ENCODE data around the gene SCGB1C1.

SCGB1C1 gene

DNA sequence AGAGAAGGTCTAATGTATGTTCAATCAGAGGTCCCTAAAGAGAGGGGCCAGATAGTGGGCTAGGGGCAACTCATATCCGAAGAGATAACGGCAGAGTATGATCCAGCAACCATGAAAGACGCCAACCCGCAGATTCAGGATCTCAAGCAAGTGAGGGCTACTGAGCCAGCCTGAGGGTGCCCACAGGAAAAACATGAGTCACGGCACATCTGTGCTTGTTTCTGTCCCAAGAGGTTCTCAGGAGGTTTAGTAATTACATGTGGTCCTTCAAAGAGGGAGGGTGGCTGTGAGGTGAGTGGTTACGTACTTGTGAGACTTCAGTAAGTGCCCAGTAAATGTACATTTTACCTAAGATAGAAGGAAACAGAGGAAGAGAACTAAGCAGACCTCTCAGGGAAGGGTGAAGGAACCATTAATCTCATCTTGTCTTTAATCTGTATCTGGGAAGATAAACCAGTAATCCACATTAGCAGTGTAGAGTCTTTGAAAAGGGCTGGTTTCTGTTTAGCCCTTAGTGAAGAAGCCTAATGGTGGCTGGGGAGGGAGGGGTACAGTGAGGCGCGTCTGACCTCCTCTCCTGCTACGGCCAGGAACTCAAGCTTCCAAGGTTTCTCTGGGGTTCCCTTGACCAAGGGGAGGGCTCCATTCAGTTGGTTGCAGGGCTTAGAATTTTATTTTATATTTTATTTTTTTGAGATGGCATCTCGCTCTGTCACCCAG lies 33.0 kb downstream of the SCGB1C1 start:
- ChIA-PET POLR2A (interaction anchor here (0.7 kb wide), 1 partner anchor 10 kb away, joined by 3 read pairs; no protein-coding TSS in a partner anchor), CTCF (no interaction called here)
- WGBS (ENCODE audit: insufficient coverage) = 97% methylated on average over 9 of the region's 10 CpGs
- no peak for DNase-seq
- H3K27ac ChIP-seq (ENCODE audit: insufficient read depth in 1 of 2, low read depth in 1 of 2, low read length in 2 of 2, poor library complexity in 1 of 2, severe bottlenecking in 2 of 2) = no peak overlapping the region
- H3K4me3 ChIP-seq (ENCODE audit: control insufficient read depth in 1 of 7, extremely low read depth in 1 of 7, insufficient read depth in 4 of 7, low read depth in 2 of 7, low read length in 6 of 7) = no peak overlapping the region
- H3K4me1 ChIP-seq (ENCODE audit: control extremely low read depth in 1 of 4, control insufficient read depth in 4 of 4, insufficient read depth in 4 of 4, low read length in 3 of 4) = peaks cover 0 to 2% (median 0%) of the 10 kb centered on the region in 4 experiments
- no peaks in the 10 kb centered on the region for H3K27me3 ChIP-seq (replicated peaks in 2 of 5; ENCODE audit: control insufficient read depth in 4 of 5, insufficient read depth in 5 of 5, low read length in 4 of 5)
- peaks cover 4 to 22% (median 12%) of the 10 kb centered on the region in 4 experiments for H3K36me3 ChIP-seq (ENCODE audit: control insufficient read depth in 4 of 4, insufficient read depth in 4 of 4, low read length in 3 of 4)
- H3K9me3 ChIP-seq (ENCODE audit: control extremely low read depth in 1 of 5, control insufficient read depth in 4 of 5, insufficient read depth in 2 of 5, low read depth in 1 of 5, low read length in 4 of 5) = no peaks in the 10 kb centered on the region

DNA sequence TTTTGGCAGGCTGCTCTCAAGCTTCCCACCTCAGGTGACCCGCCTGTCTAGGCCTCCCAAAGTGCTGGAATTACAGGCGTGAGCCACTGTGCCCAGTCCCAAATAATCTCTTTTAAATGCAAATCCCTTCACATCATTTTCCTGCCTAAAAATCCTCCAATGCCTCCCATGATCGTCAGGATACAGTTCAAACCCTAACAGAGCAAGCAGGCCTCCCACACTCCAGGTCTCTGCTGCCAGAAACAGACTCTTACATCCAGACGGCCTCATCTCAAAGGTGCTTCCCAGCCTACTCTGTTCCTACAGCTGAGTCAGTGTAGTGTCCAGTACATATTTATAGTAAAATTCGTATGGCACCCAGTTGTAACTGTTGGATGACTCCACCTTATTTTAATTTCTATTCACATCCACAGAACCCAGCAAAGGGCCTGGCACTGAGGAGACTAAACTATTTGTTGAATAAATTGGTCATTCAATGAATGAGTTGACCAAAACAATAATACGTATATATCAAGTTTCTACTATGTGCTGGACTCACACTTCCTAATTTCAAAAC lies 35.0 kb downstream of the SCGB1C1 start:
- H3K9me3 ChIP-seq (ENCODE audit: control extremely low read depth in 1 of 5, control insufficient read depth in 4 of 5, insufficient read depth in 2 of 5, low read depth in 1 of 5, low read length in 4 of 5) = no peaks in the 10 kb centered on the region
- peaks cover 2 to 9% (median 7%) of the 10 kb centered on the region in 4 experiments for H3K36me3 ChIP-seq (ENCODE audit: control insufficient read depth in 4 of 4, insufficient read depth in 4 of 4, low read length in 3 of 4)
- H3K27ac ChIP-seq (ENCODE audit: insufficient read depth in 1 of 2, low read depth in 1 of 2, low read length in 2 of 2, poor library complexity in 1 of 2, severe bottlenecking in 2 of 2) = no peak overlapping the region
- 98% methylated on average over 5 of the region's 6 CpGs for WGBS (ENCODE audit: insufficient coverage)
- DNase-seq = no peak
- CTCF ChIA-PET = interaction anchor here (1.1 to 3.8 kb wide), 3 partner anchors 9 to 18 kb away, joined by 5 to 14 read pairs (median 7); no protein-coding TSS in a partner anchor
- peaks cover 0 to 2% (median 0%) of the 10 kb centered on the region in 4 experiments for H3K4me1 ChIP-seq (ENCODE audit: control extremely low read depth in 1 of 4, control insufficient read depth in 4 of 4, insufficient read depth in 4 of 4, low read length in 3 of 4)
- no peak overlapping the region for H3K4me3 ChIP-seq (ENCODE audit: control insufficient read depth in 1 of 7, extremely low read depth in 1 of 7, insufficient read depth in 4 of 7, low read depth in 2 of 7, low read length in 6 of 7)
- POLR2A ChIA-PET = no interaction called here
- no peaks in the 10 kb centered on the region for H3K27me3 ChIP-seq (replicated peaks in 2 of 5; ENCODE audit: control insufficient read depth in 4 of 5, insufficient read depth in 5 of 5, low read length in 4 of 5)

DNA sequence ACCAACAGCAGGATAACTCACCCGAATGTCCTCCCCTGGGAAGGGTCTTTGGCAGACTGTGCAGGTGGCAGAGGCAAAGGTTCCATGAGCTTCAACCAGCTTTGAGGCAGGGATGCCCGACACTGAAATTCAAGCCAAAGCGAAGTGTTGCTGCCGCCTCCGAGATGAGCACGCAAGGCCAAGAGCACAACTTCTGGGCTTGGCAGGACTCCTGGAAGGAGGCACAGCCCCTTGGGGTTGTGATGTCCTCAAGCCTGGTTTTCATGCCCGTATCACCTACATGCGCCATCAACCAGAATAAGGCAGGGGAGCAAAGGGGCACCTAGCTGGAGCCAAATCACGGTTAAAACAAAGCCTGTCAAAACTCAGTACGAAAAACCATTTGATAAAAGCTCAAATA lies 37.6 kb downstream of the SCGB1C1 start:
- WGBS (ENCODE audit: insufficient coverage) = 95% methylated on average over 10 of the region's 10 CpGs
- no peak for DNase-seq
- Histone ChIP-seq H3K27ac (ENCODE audit: insufficient read depth in 1 of 2, low read depth in 1 of 2, low read length in 2 of 2, poor library complexity in 1 of 2, severe bottlenecking in 2 of 2) (no peak overlapping the region), H3K9me3 (ENCODE audit: control extremely low read depth in 1 of 5, control insufficient read depth in 4 of 5, insufficient read depth in 2 of 5, low read depth in 1 of 5, low read length in 4 of 5) (no peaks in the 10 kb centered on the region), H3K36me3 (ENCODE audit: control insufficient read depth in 4 of 4, insufficient read depth in 4 of 4, low read length in 3 of 4) (peaks cover 0 to 7% (median 3%) of the 10 kb centered on the region in 4 experiments), H3K4me3 (ENCODE audit: control insufficient read depth in 1 of 7, extremely low read depth in 1 of 7, insufficient read depth in 4 of 7, low read depth in 2 of 7, low read length in 6 of 7) (no peak overlapping the region), H3K4me1 (ENCODE audit: control extremely low read depth in 1 of 4, control insufficient read depth in 4 of 4, insufficient read depth in 4 of 4, low read length in 3 of 4) (peaks cover 0 to 6% (median 4%) of the 10 kb centered on the region in 4 experiments), H3K27me3 (replicated peaks in 2 of 5; ENCODE audit: control insufficient read depth in 4 of 5, insufficient read depth in 5 of 5, low read length in 4 of 5) (no peaks in the 10 kb centered on the region)
- CTCF ChIA-PET = interaction anchor here (1.2 to 3.8 kb wide), 5 partner anchors 9 to 21 kb away, joined by 3 to 14 read pairs (median 4); no protein-coding TSS in a partner anchor
- POLR2A ChIA-PET = interaction anchor here (1.4 kb wide), 1 partner anchor 8 kb away, joined by 3 read pairs; no protein-coding TSS in a partner anchor

DNA sequence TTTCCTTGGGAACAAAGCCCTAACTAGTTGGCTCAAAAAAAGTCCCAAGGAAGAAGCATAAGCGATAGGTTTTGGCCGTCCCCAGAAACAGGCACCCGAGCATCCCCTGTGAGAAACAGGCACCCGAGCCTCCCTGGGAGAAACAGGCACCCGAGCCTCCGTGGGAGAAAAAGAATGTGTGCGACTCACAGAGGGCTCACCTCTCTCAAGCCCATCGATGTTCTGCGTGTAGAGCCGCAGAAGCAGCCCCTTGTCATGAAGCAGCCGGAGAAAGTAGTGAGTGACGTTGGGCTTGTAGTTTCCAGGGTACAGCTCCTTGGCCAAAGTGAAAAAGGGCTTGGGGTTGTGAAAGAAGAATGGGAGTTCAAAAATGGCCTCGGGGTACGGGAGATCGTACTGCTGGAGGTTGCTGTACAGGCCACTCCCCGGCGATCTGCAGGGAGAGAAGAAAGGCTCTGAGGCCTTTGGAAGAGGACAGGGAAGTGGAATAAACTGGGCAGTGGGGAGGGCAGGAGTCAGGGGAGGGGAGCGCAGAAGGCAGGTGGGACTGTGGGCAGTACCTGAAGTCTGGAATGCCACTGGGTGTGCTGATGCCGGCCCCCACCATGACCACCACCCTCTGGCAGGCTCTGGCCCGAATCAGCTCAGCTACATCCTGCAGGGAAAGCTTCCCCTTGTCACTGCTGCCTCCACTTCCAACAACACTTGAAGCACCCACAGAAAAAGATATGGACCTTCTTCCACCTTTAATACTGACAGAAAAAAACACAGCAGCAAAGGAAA lies 40.1 kb downstream of the SCGB1C1 start:
- Histone ChIP-seq H3K27ac (ENCODE audit: insufficient read depth in 1 of 2, low read depth in 1 of 2, low read length in 2 of 2, poor library complexity in 1 of 2, severe bottlenecking in 2 of 2) (no peak overlapping the region), H3K27me3 (replicated peaks in 2 of 5; ENCODE audit: control insufficient read depth in 4 of 5, insufficient read depth in 5 of 5, low read length in 4 of 5) (no peaks in the 10 kb centered on the region), H3K36me3 (ENCODE audit: control insufficient read depth in 4 of 4, insufficient read depth in 4 of 4, low read length in 3 of 4) (peaks cover 0 to 7% (median 3%) of the 10 kb centered on the region in 4 experiments), H3K4me3 (ENCODE audit: control insufficient read depth in 1 of 7, extremely low read depth in 1 of 7, insufficient read depth in 4 of 7, low read depth in 2 of 7, low read length in 6 of 7) (no peak overlapping the region), H3K9me3 (ENCODE audit: control extremely low read depth in 1 of 5, control insufficient read depth in 4 of 5, insufficient read depth in 2 of 5, low read depth in 1 of 5, low read length in 4 of 5) (no peaks in the 10 kb centered on the region), H3K4me1 (ENCODE audit: control extremely low read depth in 1 of 4, control insufficient read depth in 4 of 4, insufficient read depth in 4 of 4, low read length in 3 of 4) (peaks cover 10 to 23% (median 17%) of the 10 kb centered on the region in 4 experiments)
- 92% methylated on average over 19 of the region's 20 CpGs for WGBS (ENCODE audit: insufficient coverage)
- ChIA-PET CTCF (interaction anchor here (1.4 kb wide), 1 partner anchor 10 kb away, joined by 3 read pairs; no protein-coding TSS in a partner anchor), POLR2A (no interaction called here)
- no peak for DNase-seq

DNA sequence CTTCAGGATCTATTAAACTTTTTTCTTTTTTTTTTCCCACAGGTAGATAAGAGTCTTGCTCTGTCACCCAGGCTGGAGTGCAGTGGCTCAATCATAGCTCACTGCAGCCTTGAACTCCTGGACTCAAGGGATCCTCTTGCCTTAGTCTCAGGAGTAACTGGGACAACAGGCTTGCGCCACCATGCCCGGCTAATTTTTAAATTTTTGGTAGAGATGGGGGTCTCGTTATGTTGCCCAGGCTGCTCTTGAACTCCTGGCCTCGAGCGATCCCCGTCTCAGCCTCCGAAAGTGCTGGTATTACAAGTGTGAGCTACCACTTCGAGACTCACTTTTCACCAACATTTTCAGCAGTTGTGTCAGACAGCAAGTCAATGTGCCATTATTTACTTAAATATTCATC lies 42.3 kb downstream of the SCGB1C1 start:
- ChIA-PET CTCF (interaction anchor here (0.9 to 1.9 kb wide), 4 partner anchors 16 to 26 kb away, joined by 3 to 5 read pairs (median 4); no protein-coding TSS in a partner anchor), POLR2A (interaction anchor here (0.6 kb wide), 1 partner anchor 131 kb away, joined by 4 read pairs; no protein-coding TSS in a partner anchor)
- Histone ChIP-seq H3K36me3 (ENCODE audit: control insufficient read depth in 4 of 4, insufficient read depth in 4 of 4, low read length in 3 of 4) (peaks cover 2 to 13% (median 7%) of the 10 kb centered on the region in 4 experiments), H3K27ac (ENCODE audit: insufficient read depth in 1 of 2, low read depth in 1 of 2, low read length in 2 of 2, poor library complexity in 1 of 2, severe bottlenecking in 2 of 2) (peak overlapping the region in 1 of 2 experiments; percentile 86), H3K4me3 (ENCODE audit: control insufficient read depth in 1 of 7, extremely low read depth in 1 of 7, insufficient read depth in 4 of 7, low read depth in 2 of 7, low read length in 6 of 7) (peak overlapping the region in 6 of 7 experiments; percentile 87 to 97 (median 90)), H3K4me1 (ENCODE audit: control extremely low read depth in 1 of 4, control insufficient read depth in 4 of 4, insufficient read depth in 4 of 4, low read length in 3 of 4) (peaks cover 12 to 28% (median 19%) of the 10 kb centered on the region in 4 experiments), H3K27me3 (replicated peaks in 2 of 5; ENCODE audit: control insufficient read depth in 4 of 5, insufficient read depth in 5 of 5, low read length in 4 of 5) (no peaks in the 10 kb centered on the region), H3K9me3 (ENCODE audit: control extremely low read depth in 1 of 5, control insufficient read depth in 4 of 5, insufficient read depth in 2 of 5, low read depth in 1 of 5, low read length in 4 of 5) (no peaks in the 10 kb centered on the region)
- WGBS (ENCODE audit: insufficient coverage) = 97% methylated on average over 8 of the region's 8 CpGs
- no peak for DNase-seq

DNA sequence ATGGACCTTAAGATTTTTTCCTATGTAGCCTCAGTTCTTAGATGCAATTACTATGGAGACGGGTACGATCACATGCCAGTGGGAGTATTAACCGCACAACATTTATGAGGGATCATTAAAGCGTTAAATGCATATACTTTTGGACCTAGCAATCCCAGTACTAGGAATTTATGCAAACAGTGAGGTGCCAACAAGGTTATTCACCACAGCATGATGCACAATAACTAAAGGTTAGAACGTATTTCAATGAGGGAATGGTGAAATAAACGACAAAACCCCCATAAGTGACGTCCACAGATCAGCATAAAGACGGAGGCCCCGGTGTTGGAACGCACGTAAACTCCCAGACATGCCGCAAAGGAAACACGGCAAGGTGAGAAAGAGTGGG lies 42.7 kb downstream of the SCGB1C1 start:
- POLR2A ChIA-PET = interaction anchor here (1.5 kb wide), 1 partner anchor 32 kb away, joined by 4 read pairs; no protein-coding TSS in a partner anchor
- peaks cover 12 to 28% (median 19%) of the 10 kb centered on the region in 4 experiments for H3K4me1 ChIP-seq (ENCODE audit: control extremely low read depth in 1 of 4, control insufficient read depth in 4 of 4, insufficient read depth in 4 of 4, low read length in 3 of 4)
- peak overlapping the region; percentile 71 to 86 for H3K27ac ChIP-seq (ENCODE audit: insufficient read depth in 1 of 2, low read depth in 1 of 2, low read length in 2 of 2, poor library complexity in 1 of 2, severe bottlenecking in 2 of 2)
- H3K36me3 ChIP-seq (ENCODE audit: control insufficient read depth in 4 of 4, insufficient read depth in 4 of 4, low read length in 3 of 4) = peaks cover 2 to 17% (median 6%) of the 10 kb centered on the region in 4 experiments
- no peaks in the 10 kb centered on the region for H3K27me3 ChIP-seq (replicated peaks in 2 of 5; ENCODE audit: control insufficient read depth in 4 of 5, insufficient read depth in 5 of 5, low read length in 4 of 5)
- no peaks in the 10 kb centered on the region for H3K9me3 ChIP-seq (ENCODE audit: control extremely low read depth in 1 of 5, control insufficient read depth in 4 of 5, insufficient read depth in 2 of 5, low read depth in 1 of 5, low read length in 4 of 5)
- CTCF ChIA-PET = interaction anchor here (0.9 to 1.9 kb wide), 4 partner anchors 15 to 26 kb away, joined by 3 to 5 read pairs (median 4); no protein-coding TSS in a partner anchor
- H3K4me3 ChIP-seq (ENCODE audit: control insufficient read depth in 1 of 7, extremely low read depth in 1 of 7, insufficient read depth in 4 of 7, low read depth in 2 of 7, low read length in 6 of 7) = peak overlapping the region; percentile 87 to 97 (median 89)
- WGBS (ENCODE audit: insufficient coverage) = 3% methylated on average over 12 of the region's 13 CpGs
- peak in 2 of 3 donors; percentile 62 to 72 for DNase-seq

Measured in common myeloid progenitor, CD34-positive (primary cell).